Esophagus muscularis mucosa (tissue), 4 donors: ENCODE results near the gene UPK1B. TPM values are rescaled to one million over a fixed set of nuclear protein-coding genes. Genes with fewer than 3 reads are reported as not detected.

ENCODE experiments used
- DNase-seq: peaks from one replicate; pipeline ENCODE4 v3.0.0-alpha.2; 2017; ENCODE audit errors: extremely low spot score
- H3K27ac ChIP-seq, 4 donors: fragments of 200-600 bp; sonication (generic); replicated peaks in 1 of 4; 1 replicate in 3 of 4; 2 replicates in 1 of 4; pipeline ENCODE4 v1.5.1; 2016 to 2019; ENCODE audit warnings: mild to moderate bottlenecking in 1 of 4
- H3K27me3 ChIP-seq, 4 donors: fragments of 200-600 bp; sonication (generic); one replicate each; pipeline versions ENCODE4 v1.5.1 to v1.6.0; 2016 to 2019
- H3K36me3 ChIP-seq, 4 donors: fragments of 200-600 bp; sonication (generic); one replicate each; pipeline ENCODE4 v1.5.1; 2016 to 2019
- H3K4me1 ChIP-seq, 4 donors: fragments of 200-600 bp; sonication (generic); one replicate each; pipeline ENCODE4 v1.5.1; 2016 to 2019
- H3K4me3 ChIP-seq, 4 donors: fragments of 200-600 bp; sonication (generic); 1 replicate in 2 of 4; 2 replicates in 2 of 4; pipeline ENCODE4 v1.5.1; 2016 to 2019; ENCODE audit warnings: mild to moderate bottlenecking in 4 of 4, moderate library complexity in 1 of 4
- H3K9me3 ChIP-seq, 4 donors: fragments of 200-600 bp; sonication (generic); 1 replicate in 3 of 4; 2 replicates in 1 of 4; pipeline ENCODE4 v1.5.1; 2016 to 2019
- CTCF ChIP-seq, 3 experiments: fragments of 200-600 bp in 2 of 3; fragments of 450-650 bp in 1 of 3; sonication (generic) in 2 of 3; IDR thresholded peaks; one replicate each; pipeline ENCODE4 v1.5.1; 2017 to 2019; ENCODE audit warnings: antibody characterized with exemption in 3 of 3, mild to moderate bottlenecking in 2 of 3, moderate library complexity in 1 of 3
- EP300 ChIP-seq: sonication (generic); formaldehyde crosslinking; IDR thresholded peaks from one replicate; pipeline ENCODE4 v1.6.1; 2017; ENCODE audit warnings: antibody characterized with exemption
- POLR2A ChIP-seq: fragments of 450-650 bp; IDR thresholded peaks from one replicate; pipeline ENCODE4 v1.6.1; 2017; ENCODE audit warnings: antibody characterized with exemption, moderate library complexity, mild to moderate bottlenecking, low read depth
- POLR2AphosphoS5 ChIP-seq, 2 donors: sonication (generic); formaldehyde crosslinking; IDR thresholded peaks; one replicate each; pipeline ENCODE4 v1.6.1; 2017; ENCODE audit warnings: antibody characterized with exemption in 2 of 2
- whole genome bisulfite sequencing: methylation state at CpG from one replicate; pipeline ENCODE4 v1.1.5; 2018; 5-methylcytosine and 5-hydroxymethylcytosine counted together
- intact Hi-C: fragments of 100-400 bp; cut with DNase I; formaldehyde crosslinking; loops from one replicate; pipeline ENCODE4 v1.15.1; 2023
- total RNA-seq, 4 donors: library from RNA; depleted of rRNA; stranded (reverse); fragments of >200 nt; gene quantifications; one replicate each; pipeline versions ENCODE4 v1.1.0 to v1.2.1, GENCODE V29; 2016

UPK1B gene
- total RNA-seq, 4 donors from 2014 or later = not detected

GRCh38 chr3:119223511-119223910 lies 50.1 kb downstream of the UPK1B start:
- no peak for DNase-seq
- no peak overlapping the region for H3K4me3 ChIP-seq
- H3K4me1 ChIP-seq = no peaks in the 10 kb centered on the region
- intact Hi-C loops = no loop called here
- H3K27me3 ChIP-seq = no peaks in the 10 kb centered on the region
- WGBS = 96% methylated on average over 4 of the region's 5 CpGs
- no peak overlapping the region for H3K27ac ChIP-seq
- H3K36me3 ChIP-seq = peaks cover 43 to 92% (median 79%) of the 10 kb centered on the region in 4 donors
- H3K9me3 ChIP-seq = no peaks in the 10 kb centered on the region
- TF ChIP-seq POLR2AphosphoS5 (IDR thresholded peaks at IDR 0.05) (no peak), POLR2A (no peak), CTCF (IDR thresholded peaks at IDR 0.05) (no peak), EP300 (no peak)

- TF ChIP-seq POLR2AphosphoS5 (IDR thresholded peaks at IDR 0.05) = no peak
- TF ChIP-seq CTCF (IDR thresholded peaks at IDR 0.05) = no peak
- no peak for TF ChIP-seq POLR2A
- TF ChIP-seq EP300 = no peak
- DNase-seq = no peak
- WGBS = 87% methylated on average over 3 of the region's 3 CpGs
These were observed 51.7 kb downstream of the UPK1B start for GRCh38 chr3:119225121-119225520.

GRCh38 chr3:119227070-119227850 lies 53.9 kb downstream of the UPK1B start:
- Histone ChIP-seq H3K4me1 (no peaks in the 10 kb centered on the region), H3K27ac (no peak overlapping the region), H3K36me3 (peaks cover 34 to 86% (median 72%) of the 10 kb centered on the region in 4 donors), H3K4me3 (no peak overlapping the region), H3K9me3 (no peaks in the 10 kb centered on the region), H3K27me3 (no peaks in the 10 kb centered on the region)
- DNase-seq = no peak
- TF ChIP-seq CTCF (IDR thresholded peaks at IDR 0.05) (no peak), POLR2A (no peak), EP300 (no peak), POLR2AphosphoS5 (IDR thresholded peaks at IDR 0.05) (no peak)
- intact Hi-C loops = no loop called here
- 81% methylated on average over 6 of the region's 6 CpGs for WGBS

More at GRCh38 chr3:119225121-119225520, 51.7 kb downstream of the UPK1B start:
- no peaks in the 10 kb centered on the region for H3K4me1 ChIP-seq
- H3K36me3 ChIP-seq = peaks cover 47 to 93% (median 80%) of the 10 kb centered on the region in 4 donors
- H3K27ac ChIP-seq = no peak overlapping the region
- no peaks in the 10 kb centered on the region for H3K9me3 ChIP-seq
- H3K27me3 ChIP-seq = no peaks in the 10 kb centered on the region
- intact Hi-C loops = no loop called here
- no peak overlapping the region for H3K4me3 ChIP-seq

- TF ChIP-seq EP300 = no peak
- TF ChIP-seq POLR2A = no peak
- no peak for TF ChIP-seq POLR2AphosphoS5 (IDR thresholded peaks at IDR 0.05)
- no peak for TF ChIP-seq CTCF (IDR thresholded peaks at IDR 0.05)
- 98% methylated on average over 2 of the region's 2 CpGs for WGBS
- H3K27me3 ChIP-seq = no peaks in the 10 kb centered on the region
These were observed 55.2 kb downstream of the UPK1B start for GRCh38 chr3:119228373-119229145.

More at GRCh38 chr3:119228373-119229145, 55.2 kb downstream of the UPK1B start:
- no peak for DNase-seq
- Histone ChIP-seq H3K4me3 (no peak overlapping the region), H3K36me3 (peaks cover 34 to 86% (median 72%) of the 10 kb centered on the region in 4 donors), H3K9me3 (no peaks in the 10 kb centered on the region), H3K27ac (no peak overlapping the region), H3K4me1 (no peaks in the 10 kb centered on the region)
- intact Hi-C loops = no loop called here
